H1 (cell line): ENCODE results near the gene LYPD4. TPM values are rescaled to one million over a fixed set of nuclear protein-coding genes. Genes with fewer than 3 reads are reported as not detected.

ENCODE experiments used
- CTCF ChIA-PET: fragments of 300-600 bp; sonication (Branson Sonifier 250); formaldehyde crosslinking; loops from one replicate; lab custom pipeline; 2021; ENCODE audit not compliant: partially characterized antibody; lab: Charles Lee
- POLR2A ChIA-PET: fragments of 300-600 bp; sonication (Branson Sonifier 250); formaldehyde crosslinking; loops from one replicate; lab custom pipeline; 2021; ENCODE audit warnings: inconsistent platforms; ENCODE audit not compliant: partially characterized antibody; lab: Charles Lee
- DNase-seq, 2 experiments: peaks; one replicate each; pipeline versions ENCODE4 v3.0.0 to v3.0.0-alpha.2; 2010 to 2022; ENCODE audit warnings: low spot score in 2 of 2, low read depth in 1 of 2, mixed read lengths in 1 of 2
- FAIRE-seq: peaks from 2 replicates; lab custom pipeline; 2011; peaks lifted over from hg19 to GRCh38; lab: Jason Lieb, UNC
- H2AFZ ChIP-seq: 2 replicates; pipeline ENCODE4 v1.8.1; 2012; ENCODE audit warnings: low read length, inconsistent platforms
- H2AK5ac ChIP-seq: 2 replicates; pipeline ENCODE4 v1.6.1; 2013; ENCODE audit warnings: low read depth, low read length
- H2BK120ac ChIP-seq: replicated peaks from 2 replicates; pipeline ENCODE3; 2013; ENCODE audit warnings: low read depth, low read length, inconsistent platforms
- H2BK12ac ChIP-seq: 2 replicates; pipeline ENCODE4 v1.6.1; 2013; ENCODE audit warnings: low read depth, low read length
- H2BK15ac ChIP-seq: 2 replicates; pipeline ENCODE4 v1.6.1; 2013; ENCODE audit warnings: low read length
- H2BK20ac ChIP-seq: 2 replicates; pipeline ENCODE4 v1.6.1; 2013; ENCODE audit warnings: low read length
- H2BK5ac ChIP-seq: 2 replicates; pipeline ENCODE4 v1.6.1; 2013; ENCODE audit warnings: low read depth, low read length
- H3K14ac ChIP-seq: 2 replicates; pipeline ENCODE4 v1.6.1; 2013; ENCODE audit warnings: inconsistent platforms; ENCODE audit not compliant: insufficient read length
- H3K18ac ChIP-seq: 2 replicates; pipeline ENCODE4 v1.6.1; 2013; ENCODE audit warnings: low read length; ENCODE audit errors: extremely low read depth
- H3K23ac ChIP-seq: 2 replicates; pipeline ENCODE4 v1.6.1; 2013; ENCODE audit warnings: inconsistent platforms; ENCODE audit not compliant: insufficient read length
- H3K23me2 ChIP-seq: 2 replicates; pipeline ENCODE4 v1.6.1; 2013; ENCODE audit warnings: low read depth, low read length
- H3K27ac ChIP-seq: 2 replicates; pipeline ENCODE4 v1.6.1; 2011; ENCODE audit warnings: low read depth, low read length, inconsistent platforms
- H3K27me3 ChIP-seq, 4 experiments: replicated peaks in 1 of 4; 1 replicate in 1 of 4; 2 replicates in 3 of 4; pipeline versions ENCODE4 v1.6.1 to v1.8.1; 2011 to 2013; ENCODE audit warnings: low read length in 3 of 4, mild to moderate bottlenecking in 3 of 4, inconsistent platforms in 2 of 4, mixed read lengths in 2 of 4, moderate library complexity in 1 of 4; ENCODE audit not compliant: control insufficient read depth in 3 of 4, insufficient read depth in 3 of 4; ENCODE audit errors: extremely low read depth in 1 of 4
- H3K36me3 ChIP-seq, 4 experiments: 2 replicates each; pipeline versions ENCODE4 v1.6.1 to v1.8.1; 2011 to 2013; ENCODE audit warnings: mild to moderate bottlenecking in 4 of 4, low read length in 3 of 4, moderate library complexity in 2 of 4, control low read depth in 1 of 4, inconsistent platforms in 1 of 4; ENCODE audit not compliant: insufficient read depth in 4 of 4, control insufficient read depth in 2 of 4
- H3K4ac ChIP-seq: replicated peaks from 2 replicates; pipeline ENCODE3; 2013; ENCODE audit warnings: low read length, low read depth, mixed read lengths, inconsistent platforms; ENCODE audit not compliant: insufficient read length
- H3K4me1 ChIP-seq, 4 experiments: replicated peaks in 1 of 4; 1 replicate in 1 of 4; 2 replicates in 3 of 4; pipeline versions ENCODE4 v1.6.1 to v1.8.1; 2011 to 2013; ENCODE audit warnings: low read length in 3 of 4, inconsistent platforms in 2 of 4, mixed read lengths in 1 of 4; ENCODE audit not compliant: insufficient read depth in 4 of 4, control insufficient read depth in 3 of 4
- H3K4me2 ChIP-seq, 2 experiments: 2 replicates each; pipeline versions ENCODE4 v1.6.1 to v1.8.1; 2011 to 2013; ENCODE audit warnings: low read depth in 2 of 2, low read length in 2 of 2, control low read depth in 1 of 2, inconsistent platforms in 1 of 2, mild to moderate bottlenecking in 1 of 2; ENCODE audit not compliant: insufficient read depth in 1 of 2
- H3K4me3 ChIP-seq, 4 experiments: fragments of 200-600, 300-600 bp in 1 of 4; sonication (generic), shearing (Covaris generic), sonication (Bioruptor Twin) in 1 of 4; 2 replicates each; pipeline versions ENCODE4 v1.5.1 to v1.8.1; 2011 to 2016; ENCODE audit warnings: low read length in 4 of 4, low read depth in 3 of 4, control low read depth in 2 of 4, inconsistent platforms in 2 of 4, mild to moderate bottlenecking in 2 of 4, mixed read lengths in 1 of 4, moderate library complexity in 1 of 4; ENCODE audit not compliant: insufficient read depth in 2 of 4; ENCODE audit errors: extremely low read depth in 1 of 4
- H3K56ac ChIP-seq: replicated peaks from 2 replicates; pipeline ENCODE3; 2013; ENCODE audit warnings: low read depth, mild to moderate bottlenecking, mixed read lengths, low read length, inconsistent platforms; ENCODE audit not compliant: insufficient read length
- H3K79me1 ChIP-seq: 2 replicates; pipeline ENCODE4 v1.6.1; 2013; ENCODE audit warnings: low read depth, low read length, control low read depth
- H3K79me2 ChIP-seq, 2 experiments: 2 replicates each; pipeline versions ENCODE4 v1.6.1 to v1.8.1; 2012 to 2013; ENCODE audit warnings: low read length in 2 of 2, mild to moderate bottlenecking in 2 of 2, inconsistent platforms in 1 of 2; ENCODE audit not compliant: insufficient read depth in 2 of 2, control insufficient read depth in 1 of 2
- H3K9ac ChIP-seq, 4 experiments: replicated peaks in 1 of 4; 1 replicate in 1 of 4; 2 replicates in 3 of 4; pipeline versions ENCODE4 v1.6.1 to v1.8.1; 2011 to 2013; ENCODE audit warnings: low read depth in 3 of 4, low read length in 3 of 4, control low read depth in 2 of 4, mild to moderate bottlenecking in 2 of 4, moderate library complexity in 2 of 4, inconsistent platforms in 1 of 4; ENCODE audit errors: extremely low read depth in 1 of 4
- H3K9me3 ChIP-seq, 2 experiments: 2 replicates each; pipeline versions ENCODE4 v1.6.1 to v1.8.1; 2012 to 2013; ENCODE audit warnings: mild to moderate bottlenecking in 2 of 2, moderate library complexity in 2 of 2, control low read depth in 1 of 2, inconsistent platforms in 1 of 2, low read depth in 1 of 2, low read length in 1 of 2, mixed read lengths in 1 of 2; ENCODE audit not compliant: insufficient read depth in 2 of 2
- H4K20me1 ChIP-seq, 2 experiments: replicated peaks in 1 of 2; 2 replicates each; pipeline versions ENCODE3 to v1.8.1; 2011 to 2013; ENCODE audit warnings: inconsistent platforms in 2 of 2, low read length in 2 of 2, mild to moderate bottlenecking in 1 of 2; ENCODE audit not compliant: insufficient read depth in 2 of 2, control insufficient read depth in 1 of 2
- H4K5ac ChIP-seq: 2 replicates; pipeline ENCODE4 v1.6.1; 2013; ENCODE audit warnings: low read length, low read depth, mixed read lengths, inconsistent platforms; ENCODE audit not compliant: insufficient read length
- H4K8ac ChIP-seq: 2 replicates; pipeline ENCODE4 v1.8.0; 2013; ENCODE audit warnings: mild to moderate bottlenecking, moderate library complexity, low read length, inconsistent platforms; ENCODE audit not compliant: insufficient read depth; ENCODE audit errors: extremely low read depth
- H4K91ac ChIP-seq: replicated peaks from 2 replicates; pipeline ENCODE3; 2013; ENCODE audit warnings: low read length, mixed read lengths, inconsistent platforms; ENCODE audit not compliant: insufficient read length
- CREB1 ChIP-seq: IDR thresholded peaks from 2 replicates; pipeline ENCODE4 v1.6.1; 2012; ENCODE audit warnings: inconsistent platforms
- GTF2F1 ChIP-seq: IDR thresholded peaks from 2 replicates; pipeline ENCODE4 v1.6.1; 2012; ENCODE audit warnings: low read depth, low read length, improper control_type of control experiment, borderline replicate concordance
- WGBS, 2 experiments: shearing (Covaris generic) in 1 of 2; methylation state at CpG; one replicate each; pipeline versions ENCODE4 v1.1.6 to v1.1.7; 2013 to 2015; ENCODE audit warnings: low lambda C conversion rate in 2 of 2, mixed read lengths in 2 of 2, inconsistent platforms in 1 of 2, low coverage in 1 of 2, missing lambda C conversion rate in 1 of 2; ENCODE audit not compliant: insufficient replicate concordance in 2 of 2, insufficient coverage in 1 of 2, insufficient read length in 1 of 2; ENCODE audit errors: extremely low coverage in 1 of 2, missing lambda C conversion rate in 1 of 2; 5-methylcytosine and 5-hydroxymethylcytosine counted together
- long read RNA-seq, 2 experiments: library from RNA in 1 of 2; library from capped mRNA in 1 of 2; stranded (forward); transcript quantifications; one replicate each; pipeline ENCODE4 v2.0.0, GENCODE V29; 2021; ENCODE audit warnings: inconsistent platforms in 1 of 2
- polyA minus RNA-seq, 3 experiments: library from RNA; depleted of rRNA, polyadenylated mRNA; stranded (reverse); fragments of >200 nt; gene quantifications; 1 replicate in 2 of 3; 2 replicates in 1 of 3; pipeline ENCODE4 v1.2.3, GENCODE V29; 2011
- polyA plus RNA-seq, 7 experiments: library from polyadenylated mRNA; depleted of rRNA in 3 of 7; stranded (reverse) in 5 of 7; unstranded in 2 of 7; fragments of >200 nt in 5 of 7; fragments of 200-250 nt in 2 of 7; gene quantifications; 1 replicate in 5 of 7; 2 replicates in 1 of 7; 4 replicates in 1 of 7; pipeline versions ENCODE4 v1.2.1 to v1.2.3, GENCODE V29; 2011 to 2013; ENCODE audit warnings: missing spikeins in 2 of 7, mixed read lengths in 2 of 7
- total RNA-seq: library from RNA; stranded (reverse); fragmentation: NEBNext Ultra II Directional; extraction: Animal tissue kit (Norgen Biotek cat#: 25700); gene quantifications from 2 replicates; pipeline ENCODE4 v1.2.1, GENCODE V29; 2021
- TF ChIP-seq, protein P1 (sequence below): IDR thresholded peaks from 2 replicates; pipeline ENCODE4 v1.6.1; 2012; ENCODE audit warnings: inconsistent platforms
- TF ChIP-seq, protein P2 (sequence below): IDR thresholded peaks from 2 replicates; pipeline ENCODE4 v1.6.1; 2012; ENCODE audit warnings: inconsistent platforms

Gene LYPD4, protein sequence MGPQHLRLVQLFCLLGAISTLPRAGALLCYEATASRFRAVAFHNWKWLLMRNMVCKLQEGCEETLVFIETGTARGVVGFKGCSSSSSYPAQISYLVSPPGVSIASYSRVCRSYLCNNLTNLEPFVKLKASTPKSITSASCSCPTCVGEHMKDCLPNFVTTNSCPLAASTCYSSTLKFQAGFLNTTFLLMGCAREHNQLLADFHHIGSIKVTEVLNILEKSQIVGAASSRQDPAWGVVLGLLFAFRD
- total RNA-seq (not detected in 2 replicates), polyA plus RNA-seq (2011; rRNA removed) (0.06 TPM in 1 of 2 replicates, not detected in the other), polyA minus RNA-seq (2011; rRNA and poly(A)+ RNA removed) (not detected in 2 replicates)
- polyA plus RNA-seq (2011; cell fraction: cytosol; rRNA removed) = not detected
- polyA plus RNA-seq (2011; cell fraction: nucleus; rRNA removed) = not detected
- polyA plus RNA-seq (2012, experiment 1 of 2) = not detected in 4 replicates
- polyA plus RNA-seq (2012, experiment 2 of 2) = not detected
- polyA plus RNA-seq (2013, experiment 1 of 2) = not detected
- polyA plus RNA-seq (2013, experiment 2 of 2) = not detected
- not detected for polyA minus RNA-seq (2011; cell fraction: cytosol; rRNA and poly(A)+ RNA removed)
- polyA minus RNA-seq (2011; cell fraction: nucleus; rRNA and poly(A)+ RNA removed) = not detected
- long read RNA-seq, experiment 1 = 0 reads
- long read RNA-seq, experiment 2 = 0 reads

DNA sequence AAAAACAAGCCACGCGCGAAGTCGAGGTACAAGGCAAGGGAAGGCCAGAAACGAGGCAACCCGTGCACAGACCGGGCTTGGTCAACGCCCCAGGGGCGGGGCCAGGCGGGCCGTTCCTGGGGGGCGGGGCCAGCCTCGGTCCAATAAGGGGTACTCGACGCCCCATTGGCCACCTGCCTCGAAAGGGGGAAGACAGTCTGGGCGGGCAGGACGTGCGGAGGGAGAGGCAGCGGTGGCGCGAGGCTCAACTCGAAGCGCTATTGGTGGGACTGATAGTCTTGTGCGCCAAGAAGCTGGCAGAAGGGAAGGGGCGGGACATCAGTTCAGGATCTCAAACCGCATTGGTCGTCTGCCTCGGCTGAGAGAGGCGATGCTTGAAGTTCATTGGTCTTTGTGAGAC is at the start of gene LYPD4:
LYPD4 (minus strand) TSS at position 83 of the 400 bp plus-strand sequence. CDS start 5,398 bp downstream, outside the sequence.
- no peak within 1 kb of the TSS for H2BK12ac ChIP-seq
- no peak within 1 kb of the TSS for H2BK120ac ChIP-seq
- H3K18ac ChIP-seq = no peak within 1 kb of the TSS
- no peaks in the 10 kb centered on the region for H4K20me1 ChIP-seq
- no peaks in the 10 kb centered on the region for H3K23me2 ChIP-seq
- H3K9ac ChIP-seq = no peak within 1 kb of the TSS
- H3K27me3 ChIP-seq = no peaks in the 10 kb centered on the region; a peak in 1 of 7 replicates
- H3K56ac ChIP-seq = no peak within 1 kb of the TSS
- no peak within 1 kb of the TSS for H3K23ac ChIP-seq
- H3K9me3 ChIP-seq = peaks cover 4 to 30% of the 10 kb centered on the region in 2 experiments; a peak in 3 of 4 replicates
- H3K27ac ChIP-seq = no peak within 1 kb of the TSS
- POLR2A ChIA-PET = no interaction called here
- TF ChIP-seq GTF2F1 (no peak), CREB1 (no peak)
- TF ChIP-seq, protein P1, sequence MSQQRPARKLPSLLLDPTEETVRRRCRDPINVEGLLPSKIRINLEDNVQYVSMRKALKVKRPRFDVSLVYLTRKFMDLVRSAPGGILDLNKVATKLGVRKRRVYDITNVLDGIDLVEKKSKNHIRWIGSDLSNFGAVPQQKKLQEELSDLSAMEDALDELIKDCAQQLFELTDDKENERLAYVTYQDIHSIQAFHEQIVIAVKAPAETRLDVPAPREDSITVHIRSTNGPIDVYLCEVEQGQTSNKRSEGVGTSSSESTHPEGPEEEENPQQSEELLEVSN = peak; percentile 93
- TF ChIP-seq, protein P2, sequence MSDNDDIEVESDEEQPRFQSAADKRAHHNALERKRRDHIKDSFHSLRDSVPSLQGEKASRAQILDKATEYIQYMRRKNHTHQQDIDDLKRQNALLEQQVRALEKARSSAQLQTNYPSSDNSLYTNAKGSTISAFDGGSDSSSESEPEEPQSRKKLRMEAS = peak; percentile 68
- H2AFZ ChIP-seq = no peak within 1 kb of the TSS
- H2BK5ac ChIP-seq = no peak within 1 kb of the TSS
- H3K4me1 ChIP-seq = no peaks in the 10 kb centered on the region; a peak in 1 of 7 replicates
- FAIRE-seq (no peak), DNase-seq (no peak)
- H3K79me2 ChIP-seq = no peaks in the 10 kb centered on the region
- no peaks in the 10 kb centered on the region for H3K36me3 ChIP-seq
- no peak within 1 kb of the TSS for H2BK20ac ChIP-seq
- no peaks in the 10 kb centered on the region for H3K79me1 ChIP-seq
- no peak within 1 kb of the TSS for H3K4me3 ChIP-seq
- H4K91ac ChIP-seq = no peak within 1 kb of the TSS
- H3K4me2 ChIP-seq = no peak within 1 kb of the TSS
- CTCF ChIA-PET = no interaction called here
- WGBS, 2 experiments = 84% methylated on average over 18 of the region's 30 CpGs; no CpG with 5 or more reads in 1 of the 2 experiments
- no peak within 1 kb of the TSS for H2BK15ac ChIP-seq
- no peak within 1 kb of the TSS for H3K14ac ChIP-seq
- no peak within 1 kb of the TSS for H3K4ac ChIP-seq
- H2AK5ac ChIP-seq = 0 out of 2 replicates have a peak within 1 kb of the TSS, but pooled peaks have one; percentile 65
- H4K8ac ChIP-seq = no peak within 1 kb of the TSS; the same call in 1 of the 2 replicates
- no peak within 1 kb of the TSS for H4K5ac ChIP-seq
